Measurements from ENCODE around the gene MSRB3.

Gene MSRB3

GRCh38 chr12:65252515-65252914 is 26.0 kb upstream of the MSRB3 start:
- DNase-seq (ENCODE audit: low spot score), result no peak
- no peak for TF ChIP-seq CTCF (IDR thresholded peaks at IDR 0.05)
- no peak overlapping the region for H3K4me3 ChIP-seq
- no peak overlapping the region for H3K27ac ChIP-seq

- no peak for DNase-seq (ENCODE audit: low spot score)
- H3K27ac ChIP-seq, result no peak overlapping the region
- no peak overlapping the region for H3K4me3 ChIP-seq
- TF ChIP-seq CTCF (IDR thresholded peaks at IDR 0.05), result no peak
These were observed 20.5 kb upstream of the MSRB3 start for GRCh38 chr12:65257986-65258385.

GRCh38 chr12:65259501-65259900 is 19.0 kb upstream of the MSRB3 start:
- Histone ChIP-seq H3K4me3 (no peak overlapping the region), H3K27ac (no peak overlapping the region)
- no peak for DNase-seq (ENCODE audit: low spot score)
- TF ChIP-seq CTCF (IDR thresholded peaks at IDR 0.05), result no peak

- TF ChIP-seq CTCF (IDR thresholded peaks at IDR 0.05), result no peak
- DNase-seq (ENCODE audit: low spot score), result no peak
These were observed 14.7 kb upstream of the MSRB3 start for GRCh38 chr12:65263777-65264176.

GRCh38 chr12:65266408-65266807 is 12.1 kb upstream of the MSRB3 start:
- no peak for TF ChIP-seq CTCF (IDR thresholded peaks at IDR 0.05)
- no peak for DNase-seq (ENCODE audit: low spot score)
- no peak overlapping the region for H3K27ac ChIP-seq
- no peak overlapping the region for H3K4me3 ChIP-seq

More at GRCh38 chr12:65263777-65264176, 14.7 kb upstream of the MSRB3 start:
- Histone ChIP-seq H3K27ac (no peak overlapping the region), H3K4me3 (no peak overlapping the region)

- Histone ChIP-seq H3K27ac (no peak overlapping the region), H3K4me3 (no peak overlapping the region)
- DNase-seq (ENCODE audit: low spot score), result no peak
- no peak for TF ChIP-seq CTCF (IDR thresholded peaks at IDR 0.05)
These were observed 8.9 kb upstream of the MSRB3 start for GRCh38 chr12:65269603-65270002.

- no peak overlapping the region for H3K4me3 ChIP-seq
- no peak for TF ChIP-seq CTCF (IDR thresholded peaks at IDR 0.05)
- H3K27ac ChIP-seq, result no peak overlapping the region
- DNase-seq (ENCODE audit: low spot score), result no peak
These were observed 3.7 kb upstream of the MSRB3 start for GRCh38 chr12:65274602-65275272.

Data from coronary artery (tissue), 2 donors.